GM12892 (cell line): ENCODE results near the gene SMIM13.

ENCODE experiments used
- POLR2A ChIP-seq: IDR thresholded peaks from 2 replicates; pipeline ENCODE4 v1.6.1; 2011; ENCODE audit warnings: low read depth, low read length, control low read depth
- POLR2AphosphoS5 ChIP-seq: IDR thresholded peaks from 2 replicates; pipeline ENCODE4 v1.6.1; 2011; ENCODE audit warnings: low read depth, low read length, control low read depth

DNA sequence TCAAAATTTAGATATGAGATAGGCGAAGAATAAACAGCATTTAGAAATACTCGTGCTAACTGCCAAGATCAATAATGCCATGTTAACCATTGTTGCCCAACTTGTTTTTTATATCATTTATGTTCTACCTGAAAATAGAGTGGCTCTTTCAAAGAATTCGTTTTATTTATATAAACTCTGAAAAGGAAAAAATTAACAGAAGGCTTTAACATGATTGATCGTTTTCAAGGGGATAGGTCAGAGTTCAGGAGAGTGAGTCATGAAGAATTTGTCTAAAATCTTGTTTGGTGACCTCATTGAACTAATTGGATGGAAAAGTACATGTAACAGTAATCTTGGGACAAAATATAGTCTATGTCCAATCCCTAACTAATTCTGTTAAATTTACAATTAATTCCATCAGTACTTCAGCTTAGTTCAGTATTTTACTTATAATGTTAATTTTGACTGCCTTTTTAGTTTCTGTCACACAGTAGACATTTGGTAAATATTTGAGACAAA, 38.5 kb upstream of the SMIM13 start:
- no peak for TF ChIP-seq POLR2A
- TF ChIP-seq POLR2AphosphoS5 = no peak
